ENCODE measurements around the gene IGF2R. TPM values are rescaled to one million over a fixed set of nuclear protein-coding genes. Genes with fewer than 3 reads are reported as not detected.
"Not testable (repeated sequence)": the region's sequence is repeated elsewhere in the genome, so short reads cannot be mapped to it uniquely, and the experiment has no call there.

The IGF2R gene, protein sequence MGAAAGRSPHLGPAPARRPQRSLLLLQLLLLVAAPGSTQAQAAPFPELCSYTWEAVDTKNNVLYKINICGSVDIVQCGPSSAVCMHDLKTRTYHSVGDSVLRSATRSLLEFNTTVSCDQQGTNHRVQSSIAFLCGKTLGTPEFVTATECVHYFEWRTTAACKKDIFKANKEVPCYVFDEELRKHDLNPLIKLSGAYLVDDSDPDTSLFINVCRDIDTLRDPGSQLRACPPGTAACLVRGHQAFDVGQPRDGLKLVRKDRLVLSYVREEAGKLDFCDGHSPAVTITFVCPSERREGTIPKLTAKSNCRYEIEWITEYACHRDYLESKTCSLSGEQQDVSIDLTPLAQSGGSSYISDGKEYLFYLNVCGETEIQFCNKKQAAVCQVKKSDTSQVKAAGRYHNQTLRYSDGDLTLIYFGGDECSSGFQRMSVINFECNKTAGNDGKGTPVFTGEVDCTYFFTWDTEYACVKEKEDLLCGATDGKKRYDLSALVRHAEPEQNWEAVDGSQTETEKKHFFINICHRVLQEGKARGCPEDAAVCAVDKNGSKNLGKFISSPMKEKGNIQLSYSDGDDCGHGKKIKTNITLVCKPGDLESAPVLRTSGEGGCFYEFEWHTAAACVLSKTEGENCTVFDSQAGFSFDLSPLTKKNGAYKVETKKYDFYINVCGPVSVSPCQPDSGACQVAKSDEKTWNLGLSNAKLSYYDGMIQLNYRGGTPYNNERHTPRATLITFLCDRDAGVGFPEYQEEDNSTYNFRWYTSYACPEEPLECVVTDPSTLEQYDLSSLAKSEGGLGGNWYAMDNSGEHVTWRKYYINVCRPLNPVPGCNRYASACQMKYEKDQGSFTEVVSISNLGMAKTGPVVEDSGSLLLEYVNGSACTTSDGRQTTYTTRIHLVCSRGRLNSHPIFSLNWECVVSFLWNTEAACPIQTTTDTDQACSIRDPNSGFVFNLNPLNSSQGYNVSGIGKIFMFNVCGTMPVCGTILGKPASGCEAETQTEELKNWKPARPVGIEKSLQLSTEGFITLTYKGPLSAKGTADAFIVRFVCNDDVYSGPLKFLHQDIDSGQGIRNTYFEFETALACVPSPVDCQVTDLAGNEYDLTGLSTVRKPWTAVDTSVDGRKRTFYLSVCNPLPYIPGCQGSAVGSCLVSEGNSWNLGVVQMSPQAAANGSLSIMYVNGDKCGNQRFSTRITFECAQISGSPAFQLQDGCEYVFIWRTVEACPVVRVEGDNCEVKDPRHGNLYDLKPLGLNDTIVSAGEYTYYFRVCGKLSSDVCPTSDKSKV (N-terminal part only)
- total RNA-seq (2022) (109 and 127 TPM in 2 replicates), Bru-seq, nascent RNA (percentile 82 among the genes with signal in this experiment), BruChase-seq, experiment 1, labeled RNA remaining after a 6-hour chase (percentile 87 among the genes with signal in this experiment), BruChase-seq, experiment 2, labeled RNA remaining after a 2-hour chase (percentile 81 among the genes with signal in this experiment)
- long read RNA-seq, full-length matches to known transcripts, result 4 of 47 reads
- long read RNA-seq, partial matches to known transcripts, result 34 of 47 reads
- long read RNA-seq, other reads (novel, unspliced or antisense), result 9 of 47 reads

- TSS peak; percentile 95 for BruUV-seq (replicated peaks)
- peak within 1 kb of the TSS; percentile 93 for H3K27ac Mint-ChIP-seq (ENCODE audit: unreplicated experiment)
- peaks cover 16% of the 10 kb centered on the region for H3K27me3 Mint-ChIP-seq (ENCODE audit: unreplicated experiment)
- H3K4me3 Mint-ChIP-seq (ENCODE audit: low read depth, unreplicated experiment), result peak within 1 kb of the TSS; percentile 84
- no peaks in the 10 kb centered on the region for H3K9me3 Mint-ChIP-seq (ENCODE audit: low read depth, unreplicated experiment)
- TF ChIP-seq, protein P1, sequence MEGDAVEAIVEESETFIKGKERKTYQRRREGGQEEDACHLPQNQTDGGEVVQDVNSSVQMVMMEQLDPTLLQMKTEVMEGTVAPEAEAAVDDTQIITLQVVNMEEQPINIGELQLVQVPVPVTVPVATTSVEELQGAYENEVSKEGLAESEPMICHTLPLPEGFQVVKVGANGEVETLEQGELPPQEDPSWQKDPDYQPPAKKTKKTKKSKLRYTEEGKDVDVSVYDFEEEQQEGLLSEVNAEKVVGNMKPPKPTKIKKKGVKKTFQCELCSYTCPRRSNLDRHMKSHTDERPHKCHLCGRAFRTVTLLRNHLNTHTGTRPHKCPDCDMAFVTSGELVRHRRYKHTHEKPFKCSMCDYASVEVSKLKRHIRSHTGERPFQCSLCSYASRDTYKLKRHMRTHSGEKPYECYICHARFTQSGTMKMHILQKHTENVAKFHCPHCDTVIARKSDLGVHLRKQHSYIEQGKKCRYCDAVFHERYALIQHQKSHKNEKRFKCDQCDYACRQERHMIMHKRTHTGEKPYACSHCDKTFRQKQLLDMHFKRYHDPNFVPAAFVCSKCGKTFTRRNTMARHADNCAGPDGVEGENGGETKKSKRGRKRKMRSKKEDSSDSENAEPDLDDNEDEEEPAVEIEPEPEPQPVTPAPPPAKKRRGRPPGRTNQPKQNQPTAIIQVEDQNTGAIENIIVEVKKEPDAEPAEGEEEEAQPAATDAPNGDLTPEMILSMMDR (IDR thresholded peaks at IDR 0.05; ENCODE audit: unreplicated experiment), result no peak
- peaks cover 19% of the 10 kb centered on the region for H3K36me3 Mint-ChIP-seq (ENCODE audit: insufficient read depth, unreplicated experiment)
- H3K4me1 Mint-ChIP-seq (ENCODE audit: low read depth, unreplicated experiment), result peaks cover 16% of the 10 kb centered on the region
- CTCF ChIA-PET, result interaction anchor here (0.5 to 1.1 kb wide), 2 partner anchors 10 to 160 kb away, joined by 3 to 5 read pairs; no protein-coding TSS in a partner anchor
- intact Hi-C loops (cut with micrococcal nuclease; ENCODE audit: unreplicated experiment), result no loop called here
- DNase-seq, result peak; percentile 95
These were observed at the start of gene IGF2R for GRCh38 chr6:159968295-159969203. IGF2R (plus strand) TSS chr6:159969082; CDS start chr6:159969247, 165 bp downstream.

GRCh38 chr6:159919800-159920199 is 49.1 kb upstream of the IGF2R start:
- intact Hi-C loops (cut with micrococcal nuclease; ENCODE audit: unreplicated experiment), result no loop called here
- peaks cover 6% of the 10 kb centered on the region for H3K9me3 Mint-ChIP-seq (ENCODE audit: low read depth, unreplicated experiment)
- no TSS peak for BruUV-seq (replicated peaks)
- TF ChIP-seq, protein P1 (IDR thresholded peaks at IDR 0.05; ENCODE audit: unreplicated experiment), result no peak
- peaks cover 72% of the 10 kb centered on the region for H3K27me3 Mint-ChIP-seq (ENCODE audit: unreplicated experiment)
- no peak overlapping the region for H3K4me3 Mint-ChIP-seq (ENCODE audit: low read depth, unreplicated experiment)
- CTCF ChIA-PET, result no interaction called here
- H3K4me1 Mint-ChIP-seq (ENCODE audit: low read depth, unreplicated experiment), result no peaks in the 10 kb centered on the region
- no peaks in the 10 kb centered on the region for H3K36me3 Mint-ChIP-seq (ENCODE audit: insufficient read depth, unreplicated experiment)
- DNase-seq, result no peak
- H3K27ac Mint-ChIP-seq (ENCODE audit: unreplicated experiment), result no peak overlapping the region

DNA sequence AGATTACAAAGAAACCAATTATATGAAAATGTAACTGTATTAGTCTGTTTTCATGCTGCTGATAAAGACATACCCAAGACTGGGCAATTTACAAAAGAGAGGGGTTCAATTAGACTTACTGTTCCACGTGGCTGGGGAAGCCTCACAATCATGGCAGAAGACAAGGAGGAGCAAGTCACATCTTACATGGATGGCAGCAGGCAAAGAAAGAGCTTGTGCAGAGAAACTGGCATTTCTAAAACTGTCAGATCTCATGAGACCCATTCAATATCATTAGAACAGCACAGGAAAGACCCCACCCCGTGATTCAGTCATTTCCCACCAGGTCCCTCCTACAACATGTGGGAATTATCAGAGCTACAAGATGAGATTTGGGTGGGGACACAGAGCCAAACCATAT is 44.7 kb upstream of the IGF2R start:
- H3K4me3 Mint-ChIP-seq (ENCODE audit: low read depth, unreplicated experiment); H3K9me3 Mint-ChIP-seq (ENCODE audit: low read depth, unreplicated experiment); BruUV-seq (replicated peaks); H3K4me1 Mint-ChIP-seq (ENCODE audit: low read depth, unreplicated experiment); CTCF ChIA-PET; intact Hi-C loops (cut with micrococcal nuclease; ENCODE audit: unreplicated experiment); DNase-seq; H3K27ac Mint-ChIP-seq (ENCODE audit: unreplicated experiment); H3K36me3 Mint-ChIP-seq (ENCODE audit: insufficient read depth, unreplicated experiment): not testable (repeated sequence)
- H3K27me3 Mint-ChIP-seq (ENCODE audit: unreplicated experiment), result peaks cover 66% of the 10 kb centered on the region

Data from Calu3 (cell line).